ENCODE results near the gene NOTUM.

The NOTUM gene

GRCh38 chr17:81909966-81910839, 50.8 kb downstream of the NOTUM start:
- no peak for DNase-seq

- DNase-seq: no peak
Measured at GRCh38 chr17:81909231-81909630, 51.8 kb downstream of the NOTUM start.

GRCh38 chr17:81908793-81909192, 52.2 kb downstream of the NOTUM start:
- DNase-seq: no peak

- no peak for DNase-seq
Measured at GRCh38 chr17:81907219-81908145, 53.5 kb downstream of the NOTUM start.

GRCh38 chr17:81906476-81907218, 54.3 kb downstream of the NOTUM start:
- DNase-seq: no peak

GRCh38 chr17:81905993-81906392, 55.0 kb downstream of the NOTUM start:
- no peak for DNase-seq

- DNase-seq: no peak
Measured at GRCh38 chr17:81905424-81905875, 55.5 kb downstream of the NOTUM start.

GRCh38 chr17:81904600-81905423, 56.2 kb downstream of the NOTUM start:
- no peak for DNase-seq

- DNase-seq: no peak
Measured at GRCh38 chr17:81903896-81904599, 56.9 kb downstream of the NOTUM start.

- no peak for DNase-seq
Measured at GRCh38 chr17:81903415-81903831, 57.6 kb downstream of the NOTUM start.

GRCh38 chr17:81902653-81903414, 58.2 kb downstream of the NOTUM start:
- no peak for DNase-seq
